ENCODE measurements around the gene TPK1. TPM values are rescaled to one million over a fixed set of nuclear protein-coding genes. Genes with fewer than 3 reads are reported as not detected.
"Not testable (repeated sequence)": the region's sequence is repeated elsewhere in the genome, so short reads cannot be mapped to it uniquely, and the experiment has no call there.

Gene TPK1
- total RNA-seq, 1 experiment from 2014 or later, result 29.4 TPM

DNA sequence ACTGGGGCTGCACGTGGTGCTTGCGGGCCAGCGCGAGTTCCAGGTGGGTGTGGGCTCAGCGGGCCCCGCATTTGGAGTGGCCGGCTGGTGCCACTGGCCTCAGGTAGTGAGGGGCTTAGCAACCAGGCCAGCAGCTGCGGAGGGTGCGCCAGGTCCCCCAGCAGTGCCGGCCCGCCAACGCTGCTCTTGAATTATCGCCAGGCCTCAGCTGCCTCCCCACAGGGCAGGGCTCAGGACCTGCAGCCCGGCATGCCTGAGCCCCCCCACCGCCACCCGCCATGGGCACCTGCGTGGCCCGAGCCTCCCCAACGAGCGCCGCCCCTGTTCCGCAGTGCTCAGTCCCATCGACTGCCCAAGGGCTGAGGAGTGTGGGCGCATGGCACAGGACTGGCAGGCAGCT, 185.4 kb downstream of the TPK1 start:
- no peak for DNase-seq (ENCODE audit: extremely low read depth, low read depth)

GRCh38 chr7:144649120-144649519, 186.7 kb downstream of the TPK1 start:
- DNase-seq (ENCODE audit: extremely low read depth, low read depth), result no peak

DNA sequence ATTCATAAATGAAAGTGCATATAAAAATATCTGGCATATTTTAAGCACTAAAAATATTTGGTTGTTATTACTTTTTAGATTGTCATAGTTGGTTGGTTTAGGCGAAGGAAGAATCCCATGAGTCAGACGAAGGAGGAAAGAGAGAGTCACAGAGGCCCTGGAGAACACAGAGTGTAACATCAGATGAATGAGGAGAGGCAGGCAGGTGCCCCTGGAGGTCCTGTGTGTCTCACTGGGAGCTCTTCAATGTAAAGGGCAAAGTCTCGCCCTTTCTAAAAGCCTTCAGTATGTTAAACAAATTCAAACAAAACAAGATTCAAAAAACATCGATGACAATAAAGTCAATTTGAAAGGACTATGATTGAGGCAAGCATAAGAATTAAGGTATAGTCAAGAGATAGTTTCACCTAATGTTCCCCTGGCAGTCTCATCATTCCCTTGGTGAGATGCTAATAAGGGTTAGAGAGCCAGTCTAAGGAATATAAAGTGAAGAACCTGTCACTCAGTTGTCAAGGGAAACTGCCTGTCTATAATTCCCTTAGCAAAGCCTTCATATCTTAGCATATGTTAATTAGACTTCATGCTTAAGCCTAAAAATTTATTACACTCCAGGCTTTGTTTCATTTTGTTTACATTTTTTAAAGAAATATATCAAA, 194.3 kb downstream of the TPK1 start:
- DNase-seq (ENCODE audit: extremely low read depth, low read depth), result no peak

- no peak for DNase-seq (ENCODE audit: extremely low read depth, low read depth)
These were observed 203.1 kb downstream of the TPK1 start for GRCh38 chr7:144632724-144633123.

DNA sequence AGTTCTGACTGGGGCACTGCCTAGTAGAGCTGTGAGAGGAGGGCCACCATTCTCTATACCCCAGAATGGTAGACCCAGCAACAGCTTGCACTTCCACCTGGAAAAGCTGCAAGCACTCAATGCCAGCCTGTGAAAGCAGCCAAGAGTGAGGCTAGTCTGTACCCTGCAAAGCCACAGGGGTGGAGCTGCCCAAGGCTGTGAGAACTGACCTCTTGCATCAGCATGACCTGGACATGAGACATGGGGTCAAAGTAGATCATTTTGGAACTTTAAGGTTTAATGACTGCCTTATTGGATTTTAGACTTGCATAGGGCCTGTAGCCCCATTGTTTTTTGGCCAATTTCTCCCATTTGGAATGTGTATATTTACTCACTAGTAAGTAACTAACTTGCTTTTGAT, 206.3 kb downstream of the TPK1 start:
- no peak for DNase-seq (ENCODE audit: extremely low read depth, low read depth)

- DNase-seq (ENCODE audit: extremely low read depth, low read depth), result no peak
These were observed 206.8 kb downstream of the TPK1 start for GRCh38 chr7:144629011-144629410.

GRCh38 chr7:144628176-144628575, 207.7 kb downstream of the TPK1 start:
- no peak for DNase-seq (ENCODE audit: extremely low read depth, low read depth)

GRCh38 chr7:144622745-144623144, 213.1 kb downstream of the TPK1 start:
- no peak for DNase-seq (ENCODE audit: extremely low read depth, low read depth)

GRCh38 chr7:144606261-144606660, 229.6 kb downstream of the TPK1 start:
- DNase-seq (ENCODE audit: extremely low read depth, low read depth), result no peak

- DNase-seq (ENCODE audit: extremely low read depth, low read depth), result no peak
These were observed 238.9 kb downstream of the TPK1 start for GRCh38 chr7:144596953-144597352.

DNA sequence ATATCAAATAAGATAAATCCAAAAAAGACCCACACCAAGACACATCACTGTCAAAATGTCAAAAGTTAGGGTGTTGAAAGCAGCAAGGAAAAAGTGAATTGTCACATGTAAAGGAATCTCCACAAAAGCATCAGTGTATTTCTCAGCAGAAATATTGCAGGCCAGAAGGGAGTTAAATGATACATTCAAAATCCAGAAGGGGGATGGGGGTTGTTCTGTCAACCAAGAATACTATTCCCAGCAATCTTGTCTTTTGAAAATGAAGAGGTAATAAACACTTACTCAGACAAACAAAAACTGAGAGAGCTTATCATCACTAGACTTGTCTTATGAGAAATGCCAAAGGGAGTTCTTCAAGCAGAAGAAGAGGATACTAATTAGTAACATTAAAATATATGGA, 241.3 kb downstream of the TPK1 start:
- DNase-seq (ENCODE audit: extremely low read depth, low read depth), result no peak

GRCh38 chr7:144588559-144589051, 247.2 kb downstream of the TPK1 start:
- DNase-seq (ENCODE audit: extremely low read depth, low read depth), result no peak

DNA sequence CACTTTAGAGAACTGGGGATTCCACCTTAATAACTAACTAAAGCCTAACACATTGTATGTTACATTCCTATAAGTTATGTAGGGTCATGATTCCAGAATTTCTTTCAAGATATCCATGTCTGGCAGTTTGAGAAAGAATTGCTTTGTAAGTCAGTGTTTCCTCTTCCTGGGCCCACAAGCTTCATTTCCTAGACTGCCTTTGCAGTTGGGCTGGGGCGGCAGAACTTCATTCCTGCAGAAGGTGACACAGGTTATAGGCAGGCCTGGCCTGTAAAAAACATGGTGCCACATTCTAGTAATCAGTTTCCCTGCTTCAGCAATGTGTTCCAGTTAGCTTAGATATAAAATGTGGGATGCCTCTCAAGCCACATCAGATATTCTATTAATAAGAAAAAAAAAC, 248.2 kb downstream of the TPK1 start:
- no peak for DNase-seq (ENCODE audit: extremely low read depth, low read depth)

DNA sequence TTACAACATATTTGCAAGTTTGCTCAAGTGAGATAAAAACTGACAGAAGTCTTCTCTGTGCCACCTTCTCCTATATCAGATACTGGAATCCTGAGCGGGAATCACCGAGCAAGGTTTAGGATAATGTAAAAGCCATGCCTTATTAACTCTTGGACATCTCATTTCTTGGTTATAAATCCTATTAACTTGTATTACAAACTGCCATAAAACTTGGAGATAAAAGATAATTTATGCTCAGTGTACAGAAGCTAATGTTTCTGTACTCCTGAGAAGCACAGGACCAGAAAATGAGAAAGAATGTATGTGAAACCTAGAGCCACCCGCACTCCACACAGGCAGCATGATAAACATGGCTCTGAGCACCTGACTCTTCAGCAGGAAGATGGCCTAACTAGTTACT, 251.1 kb downstream of the TPK1 start:
- DNase-seq (ENCODE audit: extremely low read depth, low read depth), result no peak

DNA sequence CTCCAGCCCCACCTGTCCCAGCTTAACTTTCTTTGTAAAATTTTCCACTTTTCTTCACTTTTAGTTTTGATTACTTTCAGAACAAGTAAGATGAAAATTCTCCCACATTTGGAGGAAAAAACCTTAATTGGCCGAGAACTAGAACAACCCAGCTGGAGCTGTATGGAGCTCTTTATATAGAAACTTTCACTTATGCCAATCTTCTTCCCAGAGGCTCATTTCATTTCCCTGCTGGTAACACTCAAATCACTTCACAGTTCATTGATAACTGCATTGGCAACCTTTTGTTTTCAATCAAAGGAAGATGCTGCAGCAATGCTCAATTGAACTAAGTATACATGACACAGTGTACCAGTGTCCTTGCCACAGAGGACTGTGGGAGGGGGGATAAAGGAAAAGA, 256.2 kb downstream of the TPK1 start:
- DNase-seq (ENCODE audit: extremely low read depth, low read depth), result no peak

GRCh38 chr7:144575456-144575855, 260.4 kb downstream of the TPK1 start:
- no peak for DNase-seq (ENCODE audit: extremely low read depth, low read depth)

DNA sequence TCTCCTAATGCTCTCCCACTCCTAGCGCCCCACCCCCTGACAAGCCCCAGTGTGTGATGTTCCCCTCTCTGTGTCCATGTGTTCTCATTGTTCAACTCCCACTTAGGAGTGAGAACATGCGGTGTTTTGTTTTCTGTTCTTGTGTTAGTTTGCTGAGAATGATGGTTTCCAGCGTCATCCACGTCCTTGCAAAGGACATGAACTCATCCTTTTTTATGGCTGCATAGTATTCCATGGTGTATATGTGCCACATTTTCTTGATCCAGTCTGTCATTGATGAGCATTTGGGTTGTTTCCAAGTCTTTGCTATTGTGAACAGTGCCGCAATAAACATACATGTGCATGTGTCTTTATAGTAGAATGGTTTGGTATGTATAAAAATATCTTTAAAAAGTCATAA, 261.1 kb downstream of the TPK1 start:
- not testable (repeated sequence) for DNase-seq (ENCODE audit: extremely low read depth, low read depth)

- DNase-seq (ENCODE audit: extremely low read depth, low read depth), result no peak
These were observed 267.6 kb downstream of the TPK1 start for GRCh38 chr7:144568233-144568632.

DNA sequence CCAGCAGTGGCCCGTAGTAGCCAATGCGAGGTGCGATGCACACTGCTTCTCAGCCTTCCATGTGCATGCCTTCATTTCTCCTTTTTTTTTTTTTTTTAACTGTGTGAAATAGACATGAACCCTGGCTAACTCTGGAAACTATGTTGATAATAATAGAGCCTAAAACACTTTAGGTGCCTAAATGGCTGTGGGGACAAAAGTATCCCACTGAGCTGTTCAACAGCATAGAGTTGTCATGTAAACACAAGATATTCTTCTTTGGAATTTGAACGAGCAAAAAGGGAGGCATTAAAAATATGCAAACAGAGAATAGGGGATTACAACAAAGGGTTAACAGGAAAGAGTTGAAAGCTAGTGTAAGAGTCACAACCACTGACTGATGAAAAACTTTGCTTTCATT, 270.3 kb downstream of the TPK1 start:
- DNase-seq (ENCODE audit: extremely low read depth, low read depth), result no peak

DNA sequence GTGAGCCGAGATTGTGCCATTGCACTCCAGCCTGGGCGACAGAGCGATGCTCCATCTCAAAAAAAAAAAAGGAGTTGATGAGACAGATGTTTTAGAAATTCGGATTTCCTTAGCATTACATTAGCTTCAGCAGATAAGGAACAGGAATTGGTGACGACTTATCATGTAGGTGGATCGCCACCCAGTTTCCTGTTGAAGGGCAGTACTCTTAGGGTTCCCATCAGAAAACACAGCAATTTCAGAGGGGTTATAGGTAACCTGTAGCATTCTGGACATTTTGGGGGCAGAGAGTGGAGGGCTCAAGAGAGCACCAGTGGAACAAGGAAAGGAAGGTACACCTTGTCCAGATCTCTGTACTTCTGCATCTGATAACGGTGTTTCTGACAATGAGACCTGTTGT, 286.0 kb downstream of the TPK1 start:
- DNase-seq (ENCODE audit: extremely low read depth, low read depth), result no peak

DNA sequence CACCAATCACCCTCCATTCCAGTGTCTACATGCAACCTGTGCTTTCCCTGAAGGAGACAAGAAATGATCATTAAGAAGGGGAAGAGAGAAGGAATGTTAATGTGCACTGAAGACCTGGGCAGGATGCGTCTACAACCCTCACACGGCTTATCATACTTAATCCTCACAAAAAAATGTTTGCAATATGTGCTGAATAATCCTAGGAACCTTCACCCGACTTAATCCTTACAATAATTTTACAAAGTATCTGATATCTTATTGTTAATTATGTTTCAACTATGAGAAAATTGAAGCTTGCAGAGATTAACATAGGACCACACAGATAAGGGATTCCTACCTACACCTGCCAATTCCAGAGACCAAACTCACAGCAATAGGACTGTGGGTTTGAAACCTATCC, 287.3 kb downstream of the TPK1 start:
- DNase-seq (ENCODE audit: extremely low read depth, low read depth), result no peak

- DNase-seq (ENCODE audit: extremely low read depth, low read depth), result no peak
These were observed 288.0 kb downstream of the TPK1 start for GRCh38 chr7:144547888-144548287.

GRCh38 chr7:144546782-144547181, 289.1 kb downstream of the TPK1 start:
- no peak for DNase-seq (ENCODE audit: extremely low read depth, low read depth)
